ENCODE results near the gene SKAP1. TPM values are rescaled to one million over a fixed set of nuclear protein-coding genes. Genes with fewer than 3 reads are reported as not detected.

The SKAP1 gene
- polyA plus RNA-seq, 1 of the 3 experiments (the other 2 are of a cell fraction), result not detected

DNA sequence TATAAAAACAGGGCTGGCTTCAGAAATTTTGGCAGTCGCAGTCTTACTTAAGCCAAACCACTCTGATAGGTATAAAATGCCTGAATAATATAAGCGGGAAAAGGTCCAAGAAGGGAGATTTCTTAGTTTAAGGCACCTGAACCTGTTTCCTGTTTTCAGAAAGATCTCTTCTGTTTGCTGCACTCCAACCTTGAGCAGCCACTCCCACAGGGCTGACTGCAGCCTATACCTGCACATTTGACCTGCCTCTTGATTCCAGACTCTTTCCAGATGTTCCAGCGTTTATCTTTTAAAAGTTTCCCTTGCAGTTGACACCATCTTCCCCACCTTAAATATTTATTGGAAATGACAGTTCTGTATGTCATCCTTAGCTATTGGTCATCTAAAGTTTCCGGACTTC is 132.2 kb downstream of the SKAP1 start:
- Histone ChIP-seq H2AFZ (ENCODE audit: low read depth) (no peak overlapping the region), H3K79me2 (ENCODE audit: insufficient read depth) (no peaks in the 10 kb centered on the region), H3F3A (replicated peaks; ENCODE audit: insufficient read depth) (no peaks in the 10 kb centered on the region), H3K27ac (ENCODE audit: low read depth in 2 of 2, low read length in 1 of 2) (no peak overlapping the region), H3K36me3 (replicated peaks in 1 of 2; ENCODE audit: control insufficient read depth in 1 of 2, insufficient read depth in 2 of 2, low read length in 1 of 2) (no peaks in the 10 kb centered on the region), H4K20me1 (ENCODE audit: insufficient read depth) (no peaks in the 10 kb centered on the region), H3K9me3 (no peaks in the 10 kb centered on the region), H3K4me2 (no peak overlapping the region), H3K9me2 (no peaks in the 10 kb centered on the region), H3K4me1 (ENCODE audit: control insufficient read depth in 1 of 2, insufficient read depth in 2 of 2, low read depth in 1 of 2, low read length in 1 of 2) (no peaks in the 10 kb centered on the region; a peak in 1 of 4 replicates), H3K4me3 (ENCODE audit: low read depth in 2 of 2, low read length in 1 of 2) (no peak overlapping the region), H3K9ac (no peak overlapping the region), H3K27me3 (ENCODE audit: insufficient read depth) (peaks cover 50% of the 10 kb centered on the region)
- POLR2A ChIA-PET, result no interaction called here
- DNase-seq, result no peak
- 11% methylated on average over 4 of the region's 4 CpGs for WGBS (ENCODE audit: low lambda C conversion rate)
- CTCF ChIA-PET, result interaction anchor here (0.6 to 1.7 kb wide), 4 partner anchors 11 to 321 kb away, joined by 3 to 8 read pairs (median 4); no protein-coding TSS in a partner anchor
- TF ChIP-seq, protein P1, sequence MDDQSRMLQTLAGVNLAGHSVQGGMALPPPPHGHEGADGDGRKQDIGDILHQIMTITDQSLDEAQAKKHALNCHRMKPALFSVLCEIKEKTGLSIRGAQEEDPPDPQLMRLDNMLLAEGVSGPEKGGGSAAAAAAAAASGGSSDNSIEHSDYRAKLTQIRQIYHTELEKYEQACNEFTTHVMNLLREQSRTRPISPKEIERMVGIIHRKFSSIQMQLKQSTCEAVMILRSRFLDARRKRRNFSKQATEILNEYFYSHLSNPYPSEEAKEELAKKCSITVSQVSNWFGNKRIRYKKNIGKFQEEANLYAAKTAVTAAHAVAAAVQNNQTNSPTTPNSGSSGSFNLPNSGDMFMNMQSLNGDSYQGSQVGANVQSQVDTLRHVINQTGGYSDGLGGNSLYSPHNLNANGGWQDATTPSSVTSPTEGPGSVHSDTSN (IDR thresholded peaks at IDR 0.05), result no peak
- TF ChIP-seq RXRA (IDR thresholded peaks at IDR 0.05; ENCODE audit: borderline replicate concordance, low read depth), result no peak
- TF ChIP-seq POLR2AphosphoS5 (IDR thresholded peaks at IDR 0.05; ENCODE audit: low read depth, low read length), result no peak
- TF ChIP-seq NRF1 (IDR thresholded peaks at IDR 0.05; ENCODE audit: low read depth, low read length), result no peak
- no peak for TF ChIP-seq FOXJ3 (CRISPR knock-in tag; IDR thresholded peaks at IDR 0.05)
- no peak for TF ChIP-seq GABPA (IDR thresholded peaks at IDR 0.05; ENCODE audit: low read depth)
- no peak for TF ChIP-seq RAD21 (IDR thresholded peaks at IDR 0.05; ENCODE audit: low read length)
- TF ChIP-seq, protein P2, sequence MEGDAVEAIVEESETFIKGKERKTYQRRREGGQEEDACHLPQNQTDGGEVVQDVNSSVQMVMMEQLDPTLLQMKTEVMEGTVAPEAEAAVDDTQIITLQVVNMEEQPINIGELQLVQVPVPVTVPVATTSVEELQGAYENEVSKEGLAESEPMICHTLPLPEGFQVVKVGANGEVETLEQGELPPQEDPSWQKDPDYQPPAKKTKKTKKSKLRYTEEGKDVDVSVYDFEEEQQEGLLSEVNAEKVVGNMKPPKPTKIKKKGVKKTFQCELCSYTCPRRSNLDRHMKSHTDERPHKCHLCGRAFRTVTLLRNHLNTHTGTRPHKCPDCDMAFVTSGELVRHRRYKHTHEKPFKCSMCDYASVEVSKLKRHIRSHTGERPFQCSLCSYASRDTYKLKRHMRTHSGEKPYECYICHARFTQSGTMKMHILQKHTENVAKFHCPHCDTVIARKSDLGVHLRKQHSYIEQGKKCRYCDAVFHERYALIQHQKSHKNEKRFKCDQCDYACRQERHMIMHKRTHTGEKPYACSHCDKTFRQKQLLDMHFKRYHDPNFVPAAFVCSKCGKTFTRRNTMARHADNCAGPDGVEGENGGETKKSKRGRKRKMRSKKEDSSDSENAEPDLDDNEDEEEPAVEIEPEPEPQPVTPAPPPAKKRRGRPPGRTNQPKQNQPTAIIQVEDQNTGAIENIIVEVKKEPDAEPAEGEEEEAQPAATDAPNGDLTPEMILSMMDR (IDR thresholded peaks at IDR 0.05), result no peak
- TF ChIP-seq TEAD4 (IDR thresholded peaks at IDR 0.05; ENCODE audit: borderline replicate concordance, insufficient read depth), result no peak
- no peak for TF ChIP-seq FOXM1 (IDR thresholded peaks at IDR 0.05; ENCODE audit: low read depth)
- TF ChIP-seq, protein P3, sequence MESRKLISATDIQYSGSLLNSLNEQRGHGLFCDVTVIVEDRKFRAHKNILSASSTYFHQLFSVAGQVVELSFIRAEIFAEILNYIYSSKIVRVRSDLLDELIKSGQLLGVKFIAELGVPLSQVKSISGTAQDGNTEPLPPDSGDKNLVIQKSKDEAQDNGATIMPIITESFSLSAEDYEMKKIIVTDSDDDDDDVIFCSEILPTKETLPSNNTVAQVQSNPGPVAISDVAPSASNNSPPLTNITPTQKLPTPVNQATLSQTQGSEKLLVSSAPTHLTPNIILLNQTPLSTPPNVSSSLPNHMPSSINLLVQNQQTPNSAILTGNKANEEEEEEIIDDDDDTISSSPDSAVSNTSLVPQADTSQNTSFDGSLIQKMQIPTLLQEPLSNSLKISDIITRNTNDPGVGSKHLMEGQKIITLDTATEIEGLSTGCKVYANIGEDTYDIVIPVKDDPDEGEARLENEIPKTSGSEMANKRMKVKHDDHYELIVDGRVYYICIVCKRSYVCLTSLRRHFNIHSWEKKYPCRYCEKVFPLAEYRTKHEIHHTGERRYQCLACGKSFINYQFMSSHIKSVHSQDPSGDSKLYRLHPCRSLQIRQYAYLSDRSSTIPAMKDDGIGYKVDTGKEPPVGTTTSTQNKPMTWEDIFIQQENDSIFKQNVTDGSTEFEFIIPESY (IDR thresholded peaks at IDR 0.05; ENCODE audit: borderline replicate concordance, low read depth), result no peak
- no peak for TF ChIP-seq EZH2phosphoT487 (IDR thresholded peaks at IDR 0.05; ENCODE audit: borderline replicate concordance, low read depth)
- no peak for TF ChIP-seq SMC3 (IDR thresholded peaks at IDR 0.05; ENCODE audit: low read depth, low read length)
- no peak for TF ChIP-seq MEF2A (IDR thresholded peaks at IDR 0.05; ENCODE audit: borderline replicate concordance, low read depth)
- TF ChIP-seq NFIC (IDR thresholded peaks at IDR 0.05; ENCODE audit: borderline replicate concordance), result no peak

Data from SK-N-SH (cell line).